GM19395 (cell line): ENCODE data around the gene COPS7B.

ENCODE experiments used
- ATAC-seq: cut with Tn5 transposase; IDR thresholded peaks from one replicate; pipeline ENCODE4 v1.9.1; 2021; ENCODE audit warnings: mild to moderate bottlenecking, moderate library complexity; ENCODE audit not compliant: unreplicated experiment

Gene COPS7B

DNA sequence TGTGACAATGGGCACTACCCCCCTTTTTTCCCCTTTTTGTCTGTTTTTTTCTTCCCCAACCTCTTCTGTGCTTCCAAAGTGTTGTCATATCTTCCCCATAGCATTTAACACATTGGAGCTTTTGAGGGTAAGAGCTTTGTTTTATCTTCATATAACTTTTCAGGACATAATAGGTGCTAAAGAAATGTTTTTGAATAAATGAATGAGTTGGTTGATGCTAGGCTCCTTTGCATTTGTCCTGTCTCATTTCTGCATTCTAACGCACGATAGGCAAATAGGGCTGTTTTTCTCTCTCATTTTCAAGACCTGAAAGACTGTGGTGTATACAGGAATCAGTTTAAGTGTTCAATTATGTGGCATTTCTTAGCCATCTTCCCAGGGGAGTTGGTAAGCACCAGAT is 832 bp upstream of the COPS7B start:
- ATAC-seq, result no peak

DNA sequence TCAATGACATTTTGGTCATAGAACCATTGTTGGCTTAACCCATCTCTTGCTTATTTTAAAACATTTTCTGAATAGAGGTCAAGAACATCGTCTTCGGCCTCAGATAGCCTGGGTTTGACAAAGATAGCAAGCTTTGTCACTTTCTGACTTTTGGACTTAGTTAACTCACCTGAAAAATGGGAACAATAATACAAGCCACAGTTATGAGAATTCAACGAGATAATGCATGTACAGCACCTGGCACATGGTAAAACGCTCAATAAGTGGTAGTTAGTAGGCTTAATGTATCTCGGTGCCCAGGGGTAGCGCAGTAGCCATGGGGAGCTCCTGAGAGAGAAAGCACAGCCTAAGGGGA is 446 bp upstream of the COPS7B start:
- ATAC-seq, result peak; percentile 16

DNA sequence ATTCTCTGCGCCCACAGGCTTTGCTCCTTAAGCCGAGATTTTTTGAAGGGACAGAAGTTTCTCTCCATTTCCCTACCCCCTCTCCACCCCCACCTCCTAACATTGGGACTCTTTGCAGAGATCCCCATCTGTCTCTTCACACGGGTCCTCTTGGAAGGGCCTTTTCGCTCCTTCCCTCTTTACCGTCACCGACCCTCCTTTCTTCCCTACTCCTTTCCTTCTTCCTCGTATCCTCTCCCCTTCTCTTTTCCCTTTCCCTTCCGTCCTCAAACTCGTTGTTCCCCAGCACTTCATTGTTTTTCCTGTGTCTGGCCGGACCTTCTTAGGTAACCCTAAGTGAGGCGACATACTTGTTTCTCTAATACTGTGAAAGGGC is 660 bp downstream of the COPS7B start:
- ATAC-seq, result no peak

DNA sequence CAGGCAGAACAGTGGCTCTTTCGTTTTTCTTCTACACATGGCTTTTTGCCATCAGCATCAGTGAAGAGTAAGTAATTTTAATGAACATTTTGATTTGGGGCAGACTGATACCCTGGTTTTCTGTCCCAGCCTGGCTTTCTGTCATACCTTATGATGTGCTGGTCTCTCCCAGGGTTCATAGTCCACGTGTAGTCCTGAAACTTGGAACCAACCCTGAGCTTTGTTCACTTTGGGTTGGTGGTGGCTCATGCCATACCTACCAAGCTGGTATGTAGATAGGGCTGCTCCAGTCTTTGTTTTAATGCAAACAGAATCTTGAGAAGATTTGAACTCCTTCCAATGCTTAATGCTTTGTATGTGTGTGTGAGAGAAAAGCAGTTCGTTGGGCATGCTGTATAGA is 4.9 kb downstream of the COPS7B start:
- ATAC-seq, result no peak

DNA sequence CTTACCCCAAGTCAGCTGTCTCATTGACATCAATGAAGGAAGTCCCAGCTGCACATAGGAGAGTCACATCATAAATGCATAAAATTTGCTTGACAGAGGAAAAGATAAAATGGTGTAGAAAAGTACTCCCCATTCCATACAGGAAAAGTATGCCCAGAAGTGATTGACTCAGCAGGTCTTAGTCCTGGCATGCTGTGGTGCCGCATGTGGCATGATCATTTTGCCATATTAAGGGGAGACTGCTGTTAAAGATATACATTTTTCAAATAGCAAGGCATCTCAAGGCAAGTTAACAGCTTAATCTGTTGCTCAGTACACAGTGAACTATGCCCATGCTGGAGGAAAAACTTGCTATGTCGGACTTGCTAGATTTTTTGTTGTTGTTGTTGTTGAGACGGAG is 8.1 kb downstream of the COPS7B start:
- ATAC-seq, result no peak

DNA sequence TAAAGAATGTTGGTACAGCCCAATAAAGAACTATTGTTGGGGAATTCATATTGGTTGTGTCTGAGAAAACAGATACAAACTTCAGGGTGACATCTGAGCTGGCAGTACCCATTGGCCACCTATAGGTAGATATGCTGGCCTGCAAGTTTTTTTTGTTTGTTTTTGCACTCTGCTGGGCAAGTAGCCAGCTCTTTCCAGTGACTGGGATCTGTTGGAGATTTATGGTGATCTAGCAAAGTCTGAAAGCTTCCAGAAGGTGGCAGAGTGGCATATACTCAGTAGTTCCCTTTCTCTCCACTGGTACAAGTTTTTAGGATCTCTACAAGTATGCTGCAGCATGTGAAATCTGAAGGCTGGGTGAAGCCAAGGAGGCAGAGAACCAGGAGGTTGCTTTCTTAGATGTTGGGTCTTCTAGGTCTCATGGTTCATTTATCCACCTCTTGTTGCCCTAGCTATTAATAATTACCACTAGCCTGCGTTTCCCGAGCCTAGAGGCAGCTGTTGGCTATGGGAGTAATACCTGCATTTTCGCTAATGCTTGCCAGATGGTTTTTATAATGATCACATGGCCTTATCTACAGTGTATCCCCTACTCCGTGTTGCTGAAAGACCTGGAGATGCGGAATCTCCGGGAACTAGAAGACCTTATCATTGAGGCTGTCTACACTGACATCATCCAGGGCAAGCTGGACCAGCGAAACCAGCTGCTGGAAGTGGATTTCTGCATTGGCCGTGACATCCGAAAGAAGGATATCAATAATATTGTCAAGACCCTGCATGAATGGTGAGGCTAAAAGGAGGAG is 9.5 kb downstream of the COPS7B start:
- ATAC-seq, result no peak

DNA sequence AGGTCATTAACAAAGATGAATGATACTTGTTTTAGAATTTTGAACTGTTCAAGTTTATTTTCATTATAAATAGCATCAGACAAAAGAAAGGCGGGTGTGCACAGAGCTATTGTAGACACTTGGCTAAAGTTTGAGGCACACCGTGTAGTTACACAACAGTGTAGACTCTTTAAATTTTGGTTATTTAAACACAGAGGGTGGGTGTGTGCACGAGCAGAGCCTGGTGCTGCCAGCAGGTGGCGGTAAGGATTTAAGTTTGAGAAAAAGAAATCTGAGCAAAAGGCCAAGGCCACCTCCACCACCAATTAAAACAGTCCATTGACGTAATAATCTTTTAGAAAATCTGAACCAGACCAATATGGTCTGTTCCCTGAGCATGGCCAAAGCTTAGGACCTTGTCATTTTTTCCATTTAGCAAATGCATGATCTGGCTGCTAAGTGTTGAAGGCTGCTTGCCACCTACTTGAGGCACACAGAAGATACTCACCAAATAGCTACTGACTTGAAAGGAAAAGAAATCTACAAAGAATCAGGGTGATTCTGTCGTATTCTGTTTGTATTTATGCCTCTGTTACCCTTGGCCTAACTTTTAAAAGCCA is 14.3 kb downstream of the COPS7B start:
- no peak for ATAC-seq

GRCh38 chr2:231803501-231804138 is 17.4 kb downstream of the COPS7B start:
- no peak for ATAC-seq

GRCh38 chr2:231807020-231807419 is 20.8 kb downstream of the COPS7B start:
- no peak for ATAC-seq

DNA sequence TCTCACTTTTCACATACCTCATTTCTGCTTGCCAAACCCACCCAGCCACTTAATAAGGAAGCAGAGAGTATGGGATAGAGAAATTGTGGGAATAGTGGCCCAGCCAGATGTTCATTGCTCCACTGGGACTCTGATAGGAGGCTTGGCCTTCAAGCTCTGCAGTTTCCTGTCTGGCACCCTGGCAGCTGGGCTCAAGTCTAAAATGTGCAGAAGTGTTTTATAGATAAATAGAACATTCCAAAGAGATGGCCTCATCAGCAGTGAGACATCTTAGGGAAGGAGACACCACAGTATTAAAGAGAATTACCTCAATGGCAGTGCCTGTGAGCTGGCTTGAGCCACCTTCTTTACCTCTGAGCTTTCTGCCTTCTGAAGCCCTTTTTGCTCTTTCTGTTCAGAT is 24.7 kb downstream of the COPS7B start:
- ATAC-seq, result no peak

GRCh38 chr2:231816327-231817026 is 30.2 kb downstream of the COPS7B start:
- no peak for ATAC-seq

DNA sequence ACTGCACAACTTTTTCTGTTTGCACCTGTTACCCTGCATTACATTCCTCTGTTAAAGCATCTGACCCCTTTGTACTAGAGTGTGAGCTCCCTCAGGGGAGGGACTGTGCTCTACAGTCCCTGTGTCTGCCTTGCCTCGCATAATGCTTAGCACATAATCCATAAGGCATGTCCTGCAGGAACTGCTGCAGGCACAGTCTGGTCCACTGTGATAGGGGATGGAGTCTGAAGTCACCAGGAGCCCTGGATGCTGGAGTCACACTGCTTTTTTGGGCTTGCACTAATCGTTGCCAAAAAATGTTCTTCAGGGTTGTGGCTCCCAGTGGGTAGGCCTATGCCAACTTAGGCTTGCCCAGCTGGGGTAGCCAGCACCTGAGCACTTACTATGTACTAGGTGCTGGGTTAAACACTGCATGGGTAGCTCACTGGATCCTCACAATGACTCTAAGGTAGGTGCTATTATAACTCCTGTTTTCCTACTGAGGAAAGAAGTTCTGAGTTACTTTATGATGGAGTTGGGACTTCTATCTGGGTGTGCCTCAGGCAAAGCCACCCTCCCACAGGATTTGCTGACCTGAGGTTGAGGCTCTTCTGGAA is 33.3 kb downstream of the COPS7B start:
- no peak for ATAC-seq

DNA sequence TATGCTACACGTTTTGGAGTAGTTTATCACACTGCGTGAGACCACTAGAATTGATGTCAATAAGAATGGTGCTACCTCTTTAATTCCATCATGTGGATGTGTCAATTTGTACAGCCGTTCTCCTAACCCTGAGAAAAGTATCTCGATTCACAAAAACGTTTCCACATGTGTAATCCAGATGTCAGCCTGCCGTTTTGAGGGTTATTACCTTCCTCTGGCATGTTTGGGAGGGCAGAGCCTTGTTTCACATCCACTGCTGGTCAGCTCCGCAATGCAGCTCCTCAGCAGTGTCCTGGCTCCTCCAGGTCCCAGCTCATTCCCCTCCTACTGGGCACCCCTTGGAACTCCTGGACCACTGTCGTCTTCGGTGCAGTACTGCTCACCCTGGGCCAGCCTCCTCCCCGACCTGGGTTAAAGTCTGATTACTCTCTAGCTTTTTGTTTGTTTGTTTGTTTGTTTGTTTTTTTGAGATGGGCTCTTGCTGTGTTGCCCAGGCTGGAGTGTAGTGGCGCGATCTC is 34.6 kb downstream of the COPS7B start:
- ATAC-seq, result no peak

- no peak for ATAC-seq
Measured at GRCh38 chr2:231821908-231822307, 35.7 kb downstream of the COPS7B start.

GRCh38 chr2:231853105-231853504 is 66.9 kb downstream of the COPS7B start:
- no peak for ATAC-seq

DNA sequence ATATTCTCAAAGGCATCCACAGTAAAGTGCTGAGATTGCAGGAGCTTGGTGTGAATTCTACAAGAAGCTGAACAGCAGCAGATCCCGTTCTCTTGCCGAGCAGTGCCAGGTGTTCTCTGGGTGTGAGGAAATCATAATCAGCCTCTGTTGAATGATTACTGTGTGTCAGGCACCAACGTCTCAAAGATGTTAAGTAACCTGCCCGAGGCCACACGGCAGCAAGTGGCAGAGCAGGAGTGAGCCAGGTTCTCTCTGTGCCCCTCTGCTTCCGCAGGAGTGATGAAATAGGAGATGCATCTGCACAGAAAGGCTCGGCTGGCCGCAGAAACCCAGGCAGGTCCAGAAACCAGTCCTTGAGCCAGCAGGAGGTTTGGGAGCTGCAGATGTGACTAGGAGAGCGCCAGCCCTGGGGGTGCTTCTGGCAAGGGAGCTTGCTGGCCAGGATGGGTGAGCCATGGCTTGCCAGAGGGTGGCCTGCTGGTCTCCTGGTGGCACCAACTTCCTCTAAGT is 68.4 kb downstream of the COPS7B start:
- no peak for ATAC-seq

- no peak for ATAC-seq
Measured at GRCh38 chr2:231856959-231857358, 70.7 kb downstream of the COPS7B start.
